HUDEP-2 (cell line): Measurements from ENCODE around the gene SMTN.
"Not testable (repeated sequence)": the region's sequence is repeated elsewhere in the genome, so short reads cannot be mapped to it uniquely, and the experiment has no call there.

Experiments used
- DNase-seq, 76 experiments: peaks; one replicate each; lab custom pipeline; 2025; ENCODE audit not compliant: unreplicated experiment in 76 of 76; lab: John Stamatoyannopoulos, UW

The SMTN gene

DNA sequence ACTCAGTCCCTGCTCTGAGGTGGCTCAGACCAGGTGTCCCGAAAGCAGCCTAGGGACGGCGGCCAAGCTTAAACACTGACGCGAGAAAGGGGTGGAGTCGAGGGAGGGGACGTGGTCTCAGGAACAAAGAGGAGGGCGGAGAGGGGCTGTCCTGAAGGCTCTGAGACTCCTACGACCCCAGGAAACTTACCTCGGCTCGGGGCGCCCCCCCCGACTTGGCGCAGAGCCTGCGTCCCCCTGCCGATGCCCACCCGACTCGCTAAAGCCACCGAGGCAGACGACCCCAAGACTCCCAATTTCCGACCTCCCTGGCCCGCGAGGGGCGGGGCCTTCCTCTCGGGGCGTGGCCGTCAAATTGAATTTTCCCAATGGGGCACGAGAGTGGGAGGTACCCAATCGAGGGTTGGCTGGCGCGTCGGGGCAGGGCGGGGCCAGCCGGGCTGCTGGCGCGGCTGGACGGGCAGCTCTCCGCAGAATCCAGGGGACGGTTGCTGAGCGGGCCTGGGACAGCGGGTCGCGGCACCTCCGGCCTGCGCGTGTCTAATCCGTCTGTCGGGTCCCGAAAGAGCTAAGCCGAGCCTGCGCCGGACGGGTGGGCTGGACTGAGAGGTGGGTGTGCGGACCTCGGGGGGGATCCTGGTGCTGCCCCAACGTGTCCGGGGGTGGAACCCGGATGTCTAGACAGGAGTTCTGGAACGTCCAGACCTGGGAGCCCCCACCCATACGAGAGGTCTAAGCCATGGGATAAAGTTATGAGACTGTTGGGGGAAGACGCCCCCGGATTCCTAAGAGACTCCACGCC, at the start of gene SMTN:
Gene SMTN (plus strand): TSS at position 471 of the 802 bp plus-strand sequence. CDS start 1,941 bp downstream, outside the sequence.
- peak in 73 of 76 experiments; percentile 31 to 93 (median 82) for DNase-seq

DNA sequence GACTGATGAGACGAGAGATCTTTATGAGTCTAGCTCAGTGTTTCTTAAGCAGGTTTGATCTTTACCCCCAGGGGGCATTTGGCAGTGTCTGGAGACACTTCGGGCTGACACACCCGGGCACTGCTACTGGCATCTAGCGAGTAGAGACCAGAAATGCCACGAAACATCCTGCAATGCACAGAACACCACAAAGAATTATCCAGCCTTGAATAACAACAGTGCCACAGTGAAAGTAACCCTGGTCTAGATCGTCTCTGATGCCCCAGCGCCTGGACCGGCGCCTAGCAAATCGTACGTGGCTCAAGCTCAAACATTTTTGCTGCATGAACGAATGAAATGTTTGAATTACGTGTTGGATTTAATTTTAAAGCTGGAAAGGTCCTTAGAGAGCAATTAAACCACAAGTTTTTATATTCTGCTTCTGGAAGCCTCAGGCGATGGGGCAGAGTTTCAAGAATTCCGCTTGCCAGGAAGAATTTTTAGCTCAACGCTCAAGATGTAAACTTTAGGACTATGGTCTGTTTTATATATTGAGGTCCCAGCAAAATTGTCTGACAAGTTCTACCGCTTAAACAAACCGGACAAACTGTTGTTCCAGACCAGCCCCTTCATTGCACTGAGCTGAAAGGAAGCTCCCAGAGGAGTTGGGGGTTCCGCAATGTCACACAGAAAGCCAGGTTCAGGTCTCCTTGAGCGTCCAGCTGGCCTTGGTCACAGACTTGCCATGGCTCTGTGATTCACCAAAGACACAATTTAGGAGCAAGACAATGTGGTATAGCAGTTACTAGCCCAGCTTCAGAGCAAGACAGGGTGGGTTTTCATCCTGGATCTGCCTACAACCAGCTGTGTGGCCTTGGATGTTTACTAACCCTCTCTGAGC, 44.2 kb upstream of the SMTN start:
- DNase-seq: peak in 10 of 76 experiments; percentile 1 to 17 (median 4)

DNA sequence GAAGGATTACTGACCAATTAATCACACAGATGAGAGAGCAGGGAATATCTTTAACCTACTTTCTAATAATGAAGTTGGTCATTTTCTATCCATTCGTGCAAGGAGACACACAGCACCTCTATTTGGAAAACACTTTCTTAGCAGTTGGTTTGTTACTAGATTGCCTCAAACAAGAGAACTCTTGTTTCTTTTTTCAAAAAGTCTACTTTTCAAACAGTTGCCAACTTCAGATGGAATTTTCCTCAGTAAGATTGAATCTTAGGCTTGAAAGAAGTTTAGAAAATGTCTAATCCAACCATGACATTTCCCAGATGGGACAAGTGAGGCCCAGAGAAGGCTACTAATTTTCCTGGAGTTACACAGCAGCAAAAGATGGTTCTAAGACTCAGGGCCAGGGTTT, 42.4 kb upstream of the SMTN start:
- DNase-seq: no peak

DNA sequence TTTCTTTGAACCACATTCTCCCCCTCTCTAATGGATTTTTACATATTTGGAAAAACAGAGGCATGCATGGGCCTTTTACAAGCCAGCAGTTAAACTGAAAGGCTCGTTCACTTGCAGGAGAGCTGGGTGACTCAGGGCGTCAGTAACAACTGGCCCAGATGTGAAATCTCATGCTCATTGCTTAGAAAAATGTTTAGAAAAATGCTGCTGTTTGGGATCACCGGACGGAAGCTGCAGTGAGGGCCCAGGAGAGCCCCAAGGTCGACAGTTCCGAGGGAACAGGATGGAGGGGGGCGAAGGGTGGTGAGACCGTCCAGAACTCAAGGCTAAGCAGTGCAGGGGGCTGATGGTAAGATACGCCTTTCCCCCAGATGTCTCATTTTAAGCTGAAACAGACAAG, 41.7 kb upstream of the SMTN start:
- DNase-seq: no peak

DNA sequence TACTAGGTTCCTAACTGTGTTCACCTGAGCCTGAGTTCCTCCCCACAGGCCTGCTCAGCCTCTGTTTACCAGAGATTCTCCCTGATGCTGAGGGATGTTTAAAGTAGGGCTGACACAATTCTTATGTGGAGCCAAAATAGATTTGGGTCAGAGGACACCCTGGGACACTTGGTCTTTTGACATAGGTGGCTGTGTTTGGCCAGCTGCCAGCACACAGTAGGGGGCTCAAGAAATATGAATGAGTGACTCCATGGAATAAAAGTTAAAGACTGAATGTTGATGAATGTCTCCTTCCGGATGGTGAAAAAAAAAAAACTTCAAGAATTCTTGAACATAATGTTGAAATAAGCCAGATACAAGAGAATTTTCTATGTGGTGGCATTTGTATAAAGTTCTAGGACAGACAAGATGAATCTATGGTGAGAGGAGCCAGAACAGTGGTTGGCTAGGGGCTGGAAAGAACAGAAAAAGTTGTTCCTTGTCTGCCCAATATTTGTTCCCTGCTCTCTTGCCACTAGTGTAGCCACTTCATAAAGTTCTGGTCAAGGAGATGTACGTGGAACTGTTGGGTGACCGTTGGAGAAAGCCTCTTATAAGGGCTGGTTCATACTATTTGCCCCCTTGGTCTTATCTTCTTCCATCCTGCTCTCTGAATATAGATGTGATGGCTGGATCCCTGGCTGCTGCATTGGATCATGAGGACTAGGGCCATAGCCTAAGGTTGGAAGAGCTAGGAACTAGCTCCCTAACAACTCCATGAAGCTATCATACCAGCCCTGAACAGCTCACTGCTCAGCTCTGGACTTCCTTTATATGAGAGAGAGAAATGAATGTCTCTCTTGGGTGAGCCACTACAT, 40.3 kb upstream of the SMTN start:
- DNase-seq: no peak

DNA sequence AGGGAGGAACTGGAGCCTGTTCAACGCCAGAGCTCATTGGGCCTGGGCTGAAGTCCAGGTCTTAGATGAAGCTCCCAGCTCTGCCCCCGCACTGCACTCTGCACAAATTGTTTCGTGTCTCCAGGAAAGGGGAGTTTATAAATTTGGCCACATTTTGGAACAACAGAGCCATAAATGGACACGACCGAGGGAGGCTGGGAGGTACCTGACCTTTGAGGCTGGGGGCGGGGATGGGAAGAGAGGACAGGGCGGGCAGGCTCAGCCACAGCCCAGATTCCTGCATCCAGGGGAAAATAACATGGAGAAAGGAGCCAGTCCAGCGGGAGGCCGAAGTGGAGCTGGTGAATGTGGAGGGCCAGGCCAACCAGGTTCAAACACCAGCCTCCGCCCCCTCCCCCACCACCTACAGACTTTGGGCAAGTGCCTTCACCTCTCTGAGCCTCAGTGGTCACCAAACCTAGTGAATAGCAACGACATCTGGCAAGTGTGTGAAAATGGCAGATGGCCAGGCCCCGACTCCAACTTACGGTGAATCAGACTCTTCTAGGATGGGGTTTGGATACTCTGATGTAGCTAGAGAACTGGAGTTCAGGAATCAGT, 36.8 kb upstream of the SMTN start:
- DNase-seq: no peak

DNA sequence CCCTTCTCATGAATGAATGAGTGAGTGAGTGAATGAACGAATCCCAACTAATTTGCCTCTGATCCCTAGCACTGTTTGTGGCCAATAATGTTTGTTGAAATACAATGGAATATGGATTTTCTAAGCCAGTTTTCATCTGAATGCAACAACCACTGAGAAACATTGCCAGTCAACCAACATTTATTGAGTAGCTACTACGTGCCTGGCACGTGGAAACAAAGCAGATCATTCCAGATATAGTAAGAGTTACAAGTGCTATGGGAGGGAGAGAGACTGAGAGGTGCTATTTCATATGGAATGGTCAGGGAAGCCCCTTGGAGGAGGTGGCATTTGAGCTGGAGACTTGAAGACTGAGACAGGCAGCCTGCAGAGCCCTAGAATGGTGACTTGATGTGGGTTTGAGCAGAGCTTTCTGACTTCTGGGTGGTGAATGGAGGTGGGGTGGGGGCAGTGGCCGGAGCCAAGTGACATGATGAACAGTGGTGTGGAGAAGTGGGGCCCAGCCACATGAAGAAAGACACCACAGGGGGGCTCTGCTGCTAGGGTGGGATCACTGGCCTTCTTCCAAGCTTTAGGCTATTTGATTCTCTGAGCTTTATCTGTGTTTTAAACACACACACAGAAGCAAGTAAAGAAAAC, 35.1 kb upstream of the SMTN start:
- DNase-seq: no peak

DNA sequence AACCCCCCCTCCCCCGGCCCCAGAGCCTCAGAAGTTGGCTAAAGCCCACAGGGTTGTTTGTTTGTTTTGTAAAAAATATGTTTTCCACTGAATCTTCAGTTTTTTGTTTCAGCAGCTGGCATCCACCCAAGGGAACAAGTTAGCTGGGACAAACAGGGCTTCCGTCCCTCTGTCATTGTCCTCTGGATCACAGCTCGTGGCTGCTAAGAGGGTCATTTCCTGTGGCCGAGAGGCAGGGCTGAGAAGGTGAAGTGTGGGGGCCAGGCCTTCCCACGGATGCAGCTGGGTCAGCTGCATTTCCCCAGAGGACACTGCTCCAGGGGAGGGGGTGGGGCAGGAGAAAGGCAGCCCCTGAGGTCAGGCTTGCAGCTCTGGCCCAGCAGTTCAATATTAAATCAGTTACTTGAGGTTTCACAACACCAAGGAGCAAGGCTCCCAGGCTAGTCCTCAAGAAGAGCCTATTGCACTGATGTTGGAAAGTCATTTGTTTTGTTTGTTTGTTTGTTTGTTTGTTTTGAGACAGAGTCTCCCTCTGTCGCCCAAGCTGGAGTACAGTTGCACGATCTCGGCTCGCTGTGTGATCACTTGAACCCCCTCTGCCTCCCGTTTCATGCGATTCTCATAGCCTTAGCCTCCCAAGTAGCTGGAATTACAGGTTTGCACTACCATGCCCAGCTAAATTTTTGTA, 34.4 kb upstream of the SMTN start:
- DNase-seq: no peak

DNA sequence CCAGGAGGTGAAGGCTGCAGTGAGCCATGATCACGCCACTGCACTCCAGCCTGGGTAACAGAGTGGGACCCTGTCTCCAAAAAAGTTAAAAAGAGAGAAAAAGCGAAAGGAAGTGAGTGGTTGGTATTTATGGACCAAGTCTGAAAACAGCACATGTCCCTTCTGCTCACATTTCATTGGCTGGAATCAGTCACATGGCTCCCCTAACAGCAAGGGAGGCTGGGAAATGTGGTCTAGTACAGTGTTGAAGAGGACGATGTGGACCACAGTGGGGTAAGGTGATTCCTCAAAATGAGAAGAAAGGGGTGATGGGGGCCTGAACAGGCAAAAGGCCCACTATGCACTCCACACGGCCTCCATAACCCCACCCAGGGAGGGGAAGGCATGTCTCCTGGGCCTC, 32.5 kb upstream of the SMTN start:
- no peak for DNase-seq

DNA sequence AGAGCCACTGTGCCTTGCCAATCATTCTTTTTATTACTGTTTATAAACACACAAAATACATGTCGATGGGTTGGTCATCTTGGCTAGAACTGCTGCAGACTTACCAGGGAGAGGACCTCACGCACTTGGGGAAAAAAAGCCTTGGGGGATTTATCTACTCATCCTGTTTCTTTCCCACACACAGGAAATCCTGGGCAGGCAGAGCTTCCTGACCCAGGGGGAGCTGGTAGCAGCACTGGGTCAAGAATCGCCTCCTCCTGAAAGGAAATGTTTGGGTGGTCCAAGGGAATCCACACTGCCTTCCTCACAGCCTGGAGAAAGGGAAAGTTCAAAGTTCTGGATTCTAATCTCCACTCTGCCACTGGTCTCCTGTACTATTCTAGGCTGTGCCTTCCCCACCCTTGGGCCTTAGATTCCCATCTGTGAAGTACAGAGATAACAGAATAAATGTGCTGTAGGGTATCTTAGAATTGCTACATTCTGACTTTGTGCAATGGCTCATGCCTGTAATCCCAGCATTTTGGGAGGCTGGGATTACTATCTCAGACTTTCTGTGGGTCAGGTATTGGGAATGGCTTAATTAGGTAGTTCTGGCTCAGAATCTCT, 31.2 kb upstream of the SMTN start:
- no peak for DNase-seq

DNA sequence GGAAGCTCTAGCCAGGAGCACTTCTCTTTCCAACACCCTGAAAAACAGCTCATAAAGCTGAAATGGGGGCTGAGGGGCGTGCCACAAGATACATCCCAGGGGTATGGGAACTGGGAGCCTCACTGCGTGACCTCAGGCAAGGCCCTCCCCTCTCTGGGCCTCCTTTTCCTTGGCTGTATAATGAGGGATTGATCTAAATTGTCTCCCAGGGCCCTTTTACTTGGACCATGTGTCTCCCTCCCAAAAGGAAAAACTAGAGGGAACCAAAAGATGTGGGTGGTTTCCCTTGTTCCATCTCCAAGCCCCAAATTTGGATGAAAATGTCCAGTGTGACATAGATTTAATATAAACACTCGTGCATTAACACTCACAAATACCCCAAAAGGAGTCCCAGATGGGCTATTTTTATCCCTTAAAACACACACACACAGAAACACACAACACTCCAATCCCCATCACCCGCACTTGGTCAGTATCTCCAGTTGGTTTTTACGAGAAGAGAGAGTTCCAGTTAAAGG, 25.9 kb upstream of the SMTN start:
- no peak for DNase-seq

DNA sequence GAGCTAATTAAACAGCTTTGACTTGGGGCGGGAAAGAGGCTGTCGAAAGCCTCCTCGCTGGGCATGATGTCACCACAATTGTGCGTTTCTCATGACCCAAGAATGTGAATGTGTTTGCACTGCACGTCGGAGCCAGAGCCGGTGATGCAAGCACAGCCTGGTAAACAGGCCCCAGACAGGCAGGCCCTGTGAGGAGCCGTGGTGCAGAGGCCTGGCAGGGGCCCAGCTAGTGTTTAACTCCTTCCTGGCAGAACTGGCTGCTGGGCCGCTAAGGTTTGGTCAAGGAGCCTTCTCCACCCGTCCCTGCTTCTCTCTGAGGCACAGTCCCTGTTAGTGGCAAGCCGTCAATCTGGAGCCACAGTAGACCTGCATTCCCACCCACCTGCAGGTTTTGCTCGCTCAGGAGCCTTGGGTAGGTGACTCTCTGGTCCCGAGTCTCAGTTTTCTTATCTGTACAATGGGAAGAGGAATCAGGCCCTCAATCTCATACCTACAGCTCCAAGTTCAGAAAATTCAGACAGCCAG, 25.4 kb upstream of the SMTN start:
- no peak for DNase-seq

DNA sequence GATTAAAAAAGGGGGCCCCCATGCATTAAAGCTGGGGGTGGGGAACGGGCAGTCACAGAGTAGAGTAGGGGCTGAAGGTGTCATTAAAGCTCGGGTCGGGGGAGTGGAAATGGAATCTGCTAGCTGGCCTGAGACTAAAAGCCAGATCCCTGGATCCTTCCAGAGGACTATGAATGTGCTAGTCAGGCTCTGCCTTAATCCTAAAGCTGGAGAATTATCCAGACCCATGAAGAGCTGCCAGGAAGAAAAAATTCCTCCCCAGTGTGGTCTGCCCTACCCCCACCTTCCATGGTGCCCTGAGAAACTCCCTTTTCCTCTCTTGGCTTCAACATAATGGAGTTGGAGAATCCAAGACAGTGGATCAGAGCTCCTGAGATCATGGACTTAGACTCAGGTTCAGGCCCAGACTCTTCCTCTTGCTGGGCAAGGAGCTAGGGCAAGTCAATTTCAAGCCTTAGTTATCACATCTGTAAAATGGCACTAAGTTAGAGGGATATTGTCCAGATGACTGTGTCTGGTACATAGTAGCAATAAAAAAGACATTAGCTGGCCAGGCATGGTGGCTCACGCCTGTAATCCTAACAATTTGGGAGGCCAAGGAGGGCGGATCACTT, 24.0 kb upstream of the SMTN start:
- DNase-seq: no peak

DNA sequence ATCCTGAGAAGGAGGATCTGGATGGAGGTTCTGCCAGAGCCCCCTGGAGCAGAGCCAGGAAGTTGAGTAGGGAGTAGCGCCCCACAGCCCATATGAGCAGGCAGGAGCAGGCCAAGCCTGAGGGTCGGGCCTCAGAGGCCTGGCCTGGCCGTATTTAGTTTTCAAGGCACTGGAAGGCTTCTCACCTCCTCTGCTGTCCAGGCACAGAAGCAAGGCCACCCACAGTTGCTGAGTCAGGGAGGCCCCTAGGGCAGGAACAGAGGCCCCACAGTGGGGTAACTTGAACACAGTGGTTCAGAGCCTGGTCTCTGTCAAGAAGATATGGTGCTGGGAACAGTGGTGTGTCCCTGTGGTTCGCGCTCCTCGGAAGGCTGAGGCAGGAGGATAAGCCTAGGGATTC, 21.5 kb upstream of the SMTN start:
- DNase-seq: not testable (repeated sequence)

DNA sequence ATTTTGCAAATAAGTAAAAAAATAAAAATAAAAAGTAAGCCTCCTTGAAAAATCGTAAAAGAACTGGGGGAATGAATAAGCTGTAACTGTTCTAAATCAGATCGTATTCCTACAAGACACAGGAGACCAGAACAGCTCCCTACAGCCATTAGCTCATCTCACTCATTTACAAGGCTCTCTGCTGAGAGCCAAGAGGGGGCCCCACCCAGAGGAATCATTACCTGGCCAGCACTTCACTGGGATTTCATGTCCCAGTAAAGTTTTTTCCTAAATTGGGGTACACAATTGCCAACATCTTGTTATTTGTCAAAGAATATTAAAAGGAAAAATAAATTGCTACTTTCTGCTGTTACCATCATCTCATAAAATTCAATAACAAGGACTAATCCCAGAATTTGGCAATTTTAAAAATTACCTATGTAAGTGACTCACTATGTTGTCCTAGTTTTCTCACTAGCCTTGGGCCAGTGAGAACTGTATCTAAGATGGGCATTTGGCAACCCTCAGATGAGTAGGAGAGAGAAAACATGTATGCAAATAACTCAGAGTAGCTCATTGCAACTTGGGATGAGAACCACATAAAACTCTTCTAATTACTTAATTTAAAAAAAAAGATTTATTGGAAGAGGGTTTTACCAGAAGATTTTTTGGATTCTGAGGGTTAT, 18.4 kb upstream of the SMTN start:
- DNase-seq: no peak

DNA sequence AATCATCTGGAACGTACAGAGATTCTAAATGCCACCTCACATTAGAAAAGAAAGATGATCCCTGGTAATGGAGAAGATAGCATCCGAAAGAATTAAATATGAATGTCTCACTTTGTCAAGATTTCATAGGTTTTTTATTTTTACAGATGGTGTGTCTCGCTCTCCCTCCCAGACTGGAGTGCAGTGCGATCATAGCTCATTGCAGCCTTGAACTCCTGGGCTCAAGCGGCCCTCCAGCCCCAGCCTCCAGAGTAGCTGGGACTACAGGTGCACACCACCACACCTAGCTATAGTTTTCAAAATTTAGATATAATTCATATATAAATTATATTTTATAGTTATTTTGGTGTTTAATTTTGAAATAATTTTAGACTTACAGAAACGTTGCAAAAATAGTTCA, 16.7 kb upstream of the SMTN start:
- DNase-seq: no peak

DNA sequence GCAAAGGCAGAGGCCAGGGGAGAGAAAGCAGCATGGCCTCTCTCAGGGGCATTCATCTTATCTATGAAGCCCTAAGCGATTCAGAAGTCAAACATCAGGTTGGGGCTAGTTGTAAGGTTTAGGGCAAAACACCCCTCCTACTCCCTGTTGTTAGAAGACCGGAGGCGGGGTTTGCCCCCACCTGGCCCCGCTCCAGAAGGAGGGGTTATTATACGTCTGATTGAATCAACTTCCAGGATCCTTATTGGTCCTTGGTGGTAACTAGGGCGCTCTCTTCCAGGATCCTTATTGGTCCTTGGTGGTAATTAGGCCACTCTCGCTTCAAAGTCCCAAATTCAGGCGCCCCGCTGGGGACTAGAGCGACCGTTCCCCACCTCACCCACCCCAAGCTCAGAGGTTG, 12.1 kb upstream of the SMTN start:
- DNase-seq: no peak
